IPS DF 4.7 (cell line): Measurements from ENCODE around the gene ERC2.

Source experiments
- DNase-seq: peaks from one replicate; pipeline ENCODE4 v3.0.0-alpha.2; 2013; ENCODE audit warnings: low spot score; ENCODE audit errors: extremely low read depth

The ERC2 gene

DNA sequence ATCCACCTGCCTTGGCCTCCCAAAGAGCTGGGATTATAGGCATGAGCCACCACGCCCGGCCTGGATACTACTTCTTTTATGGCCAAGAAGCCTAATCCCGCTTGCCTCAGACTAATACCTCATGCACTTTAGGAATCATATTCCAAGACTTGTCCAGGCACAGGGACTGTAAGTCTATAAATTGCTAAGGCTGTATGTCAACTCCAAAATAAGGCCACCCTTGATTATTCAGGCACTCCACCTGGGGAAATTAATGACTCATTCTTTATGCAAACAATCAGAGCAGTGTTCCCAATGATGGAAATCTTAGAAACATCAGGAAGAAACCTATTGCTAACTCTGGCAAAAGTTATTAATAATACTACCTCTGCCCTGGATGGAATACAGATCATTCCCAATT is 98.4 kb downstream of the ERC2 start:
- DNase-seq = no peak

DNA sequence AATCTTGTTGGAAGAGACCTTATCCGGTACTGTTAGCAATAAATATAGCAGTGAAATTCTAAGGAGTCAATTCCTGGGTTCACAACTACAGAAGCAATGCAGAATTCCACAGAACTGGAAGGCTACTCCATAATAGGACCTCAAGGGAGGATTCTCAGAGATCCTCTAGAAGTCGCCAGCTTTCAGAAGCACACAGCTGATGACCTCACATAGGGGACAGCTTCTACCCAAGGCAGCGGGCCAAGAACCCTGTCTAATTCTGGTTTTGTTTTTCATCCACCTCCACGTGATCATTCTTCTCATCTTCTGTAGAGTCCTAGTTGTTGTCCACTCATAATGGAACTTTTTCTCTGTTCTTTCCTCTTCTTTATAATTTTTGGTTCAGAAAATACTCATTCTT is 99.4 kb downstream of the ERC2 start:
- no peak for DNase-seq

DNA sequence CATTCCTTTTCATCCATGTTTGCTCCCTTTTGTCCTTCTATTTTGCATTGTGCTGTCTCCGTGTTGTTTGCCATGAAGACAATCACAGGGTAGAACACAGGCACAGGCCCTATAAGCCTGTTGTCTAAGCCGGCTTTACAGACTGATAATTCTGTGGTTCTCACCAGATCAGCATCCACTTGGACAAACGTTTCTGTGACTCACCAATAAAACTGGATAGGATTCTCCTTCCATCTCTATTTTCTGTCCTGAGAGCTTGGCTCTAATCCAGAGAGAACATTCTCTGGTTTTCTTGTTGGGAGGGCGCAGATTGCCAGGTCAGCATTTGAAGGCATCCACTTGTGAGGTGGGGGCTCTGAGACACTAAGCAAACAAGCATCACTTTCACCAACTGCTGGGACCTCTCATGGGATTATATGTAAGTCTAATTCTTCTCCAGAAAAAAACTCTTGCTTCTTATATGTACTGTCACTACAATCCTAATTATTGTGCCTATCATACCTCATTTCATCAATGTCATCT is 101.6 kb downstream of the ERC2 start:
- DNase-seq = no peak

DNA sequence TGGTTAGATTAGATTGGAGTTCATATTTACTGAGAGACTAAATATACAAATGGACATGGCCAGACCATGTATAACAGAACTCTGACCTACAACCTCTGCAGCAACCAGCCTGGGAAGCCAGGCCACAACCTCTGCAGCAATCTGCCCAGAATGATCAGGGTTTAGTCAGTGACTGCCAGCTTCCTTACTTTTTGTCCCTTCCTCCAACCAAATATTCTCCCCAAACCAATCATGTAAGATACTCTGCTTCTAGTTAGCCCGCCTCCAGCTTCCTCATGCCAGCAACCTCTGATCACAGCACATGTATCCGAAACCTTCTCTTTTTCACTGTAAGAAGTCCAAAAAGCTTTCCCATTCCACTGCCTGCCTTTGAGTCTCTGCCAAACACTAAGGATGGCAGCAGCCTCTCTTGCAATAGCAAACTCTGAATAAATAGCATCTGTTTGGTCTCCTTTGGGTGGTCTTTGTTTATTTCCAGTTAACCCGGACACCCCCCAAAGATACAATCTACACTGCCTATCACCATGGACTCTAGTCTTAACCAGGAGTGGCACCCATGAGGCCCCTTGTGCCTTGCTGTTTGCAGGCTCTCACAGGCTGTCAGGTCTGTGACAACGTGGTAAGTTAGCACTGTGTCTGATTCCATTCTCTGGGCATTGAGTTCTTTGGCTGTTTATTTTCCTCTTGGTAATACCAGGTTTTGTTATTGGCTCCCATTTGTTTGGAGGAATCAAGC is 102.2 kb downstream of the ERC2 start:
- DNase-seq = no peak

DNA sequence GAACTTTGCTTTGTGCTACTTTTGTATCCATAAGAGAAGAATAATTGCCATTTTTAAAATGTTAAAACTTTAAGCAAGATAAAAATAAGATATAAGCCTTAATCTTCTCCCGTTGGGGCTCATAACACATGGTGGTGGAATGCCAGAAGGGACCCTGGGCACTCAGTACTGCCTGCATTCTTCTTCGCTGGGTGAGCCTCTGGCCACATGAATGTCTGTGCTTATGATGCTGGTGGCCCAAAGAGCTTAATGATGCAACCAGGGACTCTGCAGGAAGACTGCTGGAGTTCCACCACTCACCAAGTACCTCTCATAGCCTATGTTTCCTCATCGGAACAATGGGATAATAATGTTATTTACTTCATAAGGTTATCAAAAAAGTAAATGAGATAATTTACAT is 103.6 kb downstream of the ERC2 start:
- DNase-seq = no peak

DNA sequence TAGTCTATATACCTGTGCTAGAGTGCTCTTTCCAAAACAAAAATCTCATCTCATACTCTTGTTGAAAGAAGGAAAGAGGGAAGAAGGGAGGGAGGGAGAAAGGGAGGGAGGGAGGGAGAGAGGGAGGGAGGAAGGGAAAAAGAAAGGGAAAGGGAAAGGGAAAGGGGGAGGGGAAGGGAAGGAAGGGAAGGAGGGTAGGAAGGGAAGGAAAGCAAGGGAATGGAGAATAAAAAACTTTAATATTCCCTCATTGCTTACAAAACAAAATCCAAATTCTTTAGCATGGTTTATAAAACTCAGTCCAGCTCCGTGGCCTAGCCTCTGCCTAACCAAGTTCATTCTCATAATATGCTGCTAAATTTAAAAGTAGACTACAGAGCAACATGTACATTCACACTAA is 104.5 kb downstream of the ERC2 start:
- no peak for DNase-seq

DNA sequence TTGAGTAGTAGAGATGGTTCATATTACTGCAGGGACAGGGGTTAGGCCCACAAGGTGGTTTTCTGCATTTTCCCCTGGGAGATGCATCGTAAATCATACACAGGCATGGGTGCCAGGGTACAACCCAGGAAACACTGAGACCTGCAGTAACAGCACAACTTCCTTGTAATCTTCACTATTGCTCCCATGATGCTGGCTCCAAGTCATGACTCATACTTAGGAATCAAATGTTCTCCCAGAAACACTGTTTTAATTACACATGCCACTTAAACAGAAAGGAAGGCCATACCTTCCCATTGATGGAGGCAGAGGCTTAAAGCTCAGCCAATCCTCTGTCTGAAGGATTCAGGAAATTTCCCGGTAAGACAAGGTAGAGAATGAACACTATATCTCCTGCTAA is 106.5 kb downstream of the ERC2 start:
- DNase-seq = no peak

DNA sequence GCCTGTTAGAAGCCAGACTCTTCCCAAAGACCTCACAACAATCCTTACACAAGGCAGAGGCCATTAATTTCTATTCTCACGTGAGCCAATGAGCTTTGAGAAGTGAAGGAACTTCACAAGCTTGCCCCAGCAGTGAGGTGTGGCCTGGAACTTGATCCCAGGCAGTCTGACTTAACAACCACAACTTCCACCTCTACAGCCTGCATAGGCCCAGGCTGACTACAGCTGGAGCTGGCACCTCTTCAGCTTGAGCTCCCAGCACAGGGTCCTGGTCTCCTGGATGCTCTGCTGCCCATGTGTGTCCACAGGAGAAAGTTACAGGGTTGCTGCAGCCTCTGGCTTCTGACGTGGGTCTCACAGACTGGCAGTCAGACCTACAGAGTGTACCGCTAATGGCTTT is 111.0 kb downstream of the ERC2 start:
- no peak for DNase-seq

DNA sequence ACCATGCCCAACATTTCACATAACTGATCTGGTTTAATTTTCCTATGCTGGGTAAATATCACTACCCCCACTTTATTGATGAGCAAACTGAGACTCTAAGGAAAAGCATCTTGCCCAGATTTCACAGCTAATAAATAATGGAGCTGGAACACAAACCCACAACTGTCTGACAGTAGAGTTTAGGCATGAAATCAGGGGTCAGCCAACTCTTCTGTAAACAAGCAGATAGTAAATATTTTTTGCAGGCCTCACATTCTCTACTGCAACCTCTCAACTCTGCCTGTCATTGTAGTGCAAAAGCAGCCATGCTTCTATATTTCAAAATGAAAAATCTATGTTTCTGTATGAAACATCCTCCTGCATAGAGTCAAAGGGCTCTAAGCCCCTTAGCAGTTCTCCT is 111.5 kb downstream of the ERC2 start:
- DNase-seq = no peak

DNA sequence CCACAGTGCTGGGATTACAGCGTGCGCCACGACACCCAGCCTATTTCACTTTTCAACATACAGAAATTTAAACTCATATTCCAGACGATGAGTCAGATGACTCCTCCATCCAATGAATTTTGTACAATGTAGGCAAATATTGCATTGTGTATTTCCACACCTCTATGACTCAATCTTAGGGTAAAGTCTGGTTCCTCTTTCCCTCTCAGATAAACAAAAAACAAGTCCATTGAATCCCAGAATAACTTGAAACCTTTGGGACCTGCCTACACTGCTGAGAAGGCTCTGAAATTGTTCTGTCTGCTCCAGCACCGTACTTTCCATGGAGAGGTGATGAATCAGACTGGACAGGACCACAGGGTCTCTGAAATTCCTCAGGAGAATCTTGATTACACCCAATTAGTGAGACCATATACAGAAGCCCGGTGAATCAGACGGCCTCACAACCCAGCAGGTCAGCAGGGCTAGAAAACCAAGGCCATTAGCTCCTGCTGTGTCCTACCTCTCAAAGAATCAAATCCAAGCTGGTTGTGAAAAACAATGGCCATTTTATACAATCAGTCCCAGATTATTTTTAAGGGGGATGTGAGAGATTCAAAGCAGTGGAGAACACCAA is 112.6 kb downstream of the ERC2 start:
- DNase-seq = no peak

DNA sequence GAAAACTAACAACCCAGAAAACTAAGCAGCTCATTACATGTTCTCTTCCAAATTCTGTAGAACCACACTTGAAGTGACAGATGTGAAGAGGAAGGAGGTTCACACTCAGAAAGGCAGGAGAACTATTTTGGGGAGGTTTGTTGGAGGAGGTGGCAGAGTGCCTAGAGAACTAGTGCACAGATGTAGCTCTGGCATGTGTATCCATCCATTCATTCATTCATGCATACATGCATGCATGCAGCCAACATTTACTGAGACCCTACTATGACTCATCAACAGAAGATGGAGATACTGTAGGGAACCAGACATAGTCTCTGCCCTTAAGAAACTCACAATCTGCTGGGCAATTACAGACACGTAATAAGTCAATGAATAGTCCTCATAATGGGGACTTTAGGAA is 116.7 kb downstream of the ERC2 start:
- no peak for DNase-seq

DNA sequence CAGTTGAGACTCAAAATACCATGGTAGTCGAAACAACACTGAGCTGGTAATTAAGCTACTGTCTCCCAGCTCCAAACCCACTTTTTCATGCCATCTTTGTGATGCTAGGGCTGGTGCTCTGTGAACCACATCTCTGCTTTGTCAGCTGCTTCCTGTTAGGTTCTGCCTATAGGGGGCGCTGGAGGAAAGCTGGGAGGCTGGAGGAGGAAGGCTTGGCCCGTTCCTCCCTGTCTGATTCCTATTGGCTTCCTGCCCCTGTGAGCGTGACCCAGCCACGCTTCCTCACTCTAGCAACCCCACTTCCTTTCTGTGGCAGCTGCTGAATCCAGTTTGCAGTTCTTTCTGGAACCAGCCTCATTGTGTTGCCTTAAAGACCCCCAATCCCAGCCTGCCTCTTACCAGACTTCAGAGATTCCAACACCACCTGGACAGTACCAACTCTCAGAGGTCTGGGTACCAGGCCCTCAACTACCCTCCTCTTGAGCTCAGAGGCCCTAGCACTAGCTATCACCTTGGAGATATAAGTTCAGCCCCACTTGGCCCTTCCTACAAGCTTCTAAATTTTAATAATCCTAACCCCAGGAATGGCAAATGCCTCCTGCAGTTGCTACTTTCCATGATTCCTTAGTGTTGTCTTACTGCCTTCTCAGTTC is 120.9 kb downstream of the ERC2 start:
- no peak for DNase-seq

DNA sequence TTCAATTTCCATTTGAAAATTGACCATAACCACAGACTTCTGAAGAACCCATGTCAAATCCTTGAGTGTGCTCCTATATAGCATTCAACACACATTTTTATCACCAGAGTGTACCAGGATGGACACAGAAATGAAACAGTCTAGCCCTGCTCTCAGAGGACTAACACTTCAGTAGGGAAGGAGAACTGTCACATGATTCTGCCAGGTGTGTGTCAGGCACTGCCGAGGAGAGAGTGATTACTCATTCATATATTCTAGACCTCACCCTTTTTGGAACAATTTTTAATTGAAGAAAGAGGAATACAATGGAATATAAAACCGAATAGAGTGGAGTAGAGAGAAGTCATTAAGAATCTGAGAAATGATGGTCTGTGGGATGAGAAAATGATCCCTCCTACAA is 125.8 kb downstream of the ERC2 start:
- no peak for DNase-seq

DNA sequence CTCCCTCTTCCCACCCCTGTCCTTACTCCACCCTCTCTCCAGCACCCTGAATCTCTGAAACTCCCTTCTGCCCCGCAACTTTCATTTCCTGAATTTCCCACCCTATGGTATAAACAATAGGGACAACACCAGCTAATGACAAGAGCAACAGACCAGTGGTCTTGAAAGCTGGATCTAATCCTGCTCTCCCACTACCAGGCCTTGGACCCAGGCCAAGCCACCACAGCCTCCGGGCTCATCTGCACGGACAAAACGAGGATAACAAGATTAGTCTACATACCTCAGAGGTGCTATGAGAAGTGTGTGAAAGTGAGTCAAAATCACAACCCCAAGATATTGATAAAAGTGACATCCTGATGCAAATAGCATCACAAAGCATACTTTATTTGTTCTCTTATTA is 128.6 kb downstream of the ERC2 start:
- DNase-seq = no peak

DNA sequence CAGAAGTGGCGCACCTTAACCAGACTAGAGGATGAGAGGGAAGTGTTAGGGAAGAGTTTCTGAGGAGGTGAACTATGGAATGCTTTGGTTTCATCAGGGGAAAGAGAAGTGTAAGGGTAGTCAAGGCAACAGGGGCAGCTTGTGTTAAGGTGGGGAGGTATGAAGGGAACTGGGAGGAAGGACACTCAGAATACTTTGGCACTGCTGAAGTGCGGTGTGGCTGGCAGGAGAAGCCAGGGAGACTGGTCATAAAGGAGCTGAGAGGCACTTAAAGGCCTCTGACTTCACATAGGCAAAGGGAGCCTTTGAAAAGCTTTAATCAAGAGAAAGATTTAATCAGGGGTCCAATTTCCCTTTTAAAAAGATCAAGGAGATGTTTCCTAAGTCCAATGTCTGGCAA is 129.0 kb downstream of the ERC2 start:
- no peak for DNase-seq

DNA sequence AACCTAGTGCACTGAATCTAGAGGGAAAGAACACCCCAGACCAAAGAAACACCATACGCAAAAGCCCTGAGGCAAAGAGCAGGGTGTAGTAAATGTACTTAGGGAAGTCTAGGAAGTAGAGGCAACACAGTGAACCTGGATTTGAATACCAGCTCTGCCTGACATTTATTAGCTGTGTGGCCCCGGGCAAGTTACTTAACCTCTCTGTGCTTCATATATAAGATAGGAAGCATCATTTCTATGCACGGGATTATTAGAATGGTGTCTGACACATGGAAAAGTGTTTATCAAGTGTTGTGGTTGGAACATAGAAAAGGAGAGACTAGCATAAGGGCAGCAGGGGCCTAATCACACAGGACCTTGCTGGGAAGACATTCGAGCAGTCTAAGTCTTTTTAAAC is 132.2 kb downstream of the ERC2 start:
- no peak for DNase-seq

DNA sequence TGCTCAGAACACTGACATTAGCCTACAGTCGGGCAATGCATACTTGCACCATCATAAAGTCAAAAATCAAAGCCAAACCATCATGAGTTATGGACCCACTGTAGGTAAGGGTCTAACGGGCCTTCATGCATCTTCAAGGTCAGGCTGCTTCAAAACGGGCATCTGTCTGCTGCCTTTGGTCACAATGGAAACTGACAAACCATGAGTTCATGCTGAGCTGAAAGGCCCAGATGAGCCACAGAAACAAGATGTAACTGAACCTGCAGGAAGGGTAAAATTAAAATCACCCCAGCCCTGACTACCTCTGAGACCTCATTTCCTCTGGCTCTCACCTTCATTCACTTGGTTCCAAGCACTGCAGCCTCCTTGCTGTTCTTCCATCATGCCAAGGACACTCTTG is 143.8 kb downstream of the ERC2 start:
- DNase-seq = no peak

DNA sequence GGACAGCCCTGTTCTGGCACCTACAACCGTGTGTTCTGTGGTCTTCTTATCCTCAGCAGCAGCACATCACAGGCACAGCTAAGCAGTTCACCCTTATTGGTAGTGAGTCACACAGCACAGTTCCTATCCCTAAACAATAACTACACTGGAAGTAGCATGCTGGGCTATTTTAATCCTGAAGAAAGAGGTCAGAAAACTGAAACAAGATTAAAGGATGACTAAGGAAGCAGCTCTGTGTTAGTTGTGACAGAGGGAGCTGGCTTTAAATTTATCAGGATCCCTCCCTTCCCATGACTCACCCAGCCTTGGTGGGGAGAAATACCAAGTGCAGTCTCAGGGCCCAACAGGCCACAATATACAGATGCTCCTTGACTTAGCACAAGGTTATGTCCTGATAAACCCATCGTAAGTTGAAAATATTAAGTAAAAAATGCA is 144.3 kb downstream of the ERC2 start:
- DNase-seq = no peak

DNA sequence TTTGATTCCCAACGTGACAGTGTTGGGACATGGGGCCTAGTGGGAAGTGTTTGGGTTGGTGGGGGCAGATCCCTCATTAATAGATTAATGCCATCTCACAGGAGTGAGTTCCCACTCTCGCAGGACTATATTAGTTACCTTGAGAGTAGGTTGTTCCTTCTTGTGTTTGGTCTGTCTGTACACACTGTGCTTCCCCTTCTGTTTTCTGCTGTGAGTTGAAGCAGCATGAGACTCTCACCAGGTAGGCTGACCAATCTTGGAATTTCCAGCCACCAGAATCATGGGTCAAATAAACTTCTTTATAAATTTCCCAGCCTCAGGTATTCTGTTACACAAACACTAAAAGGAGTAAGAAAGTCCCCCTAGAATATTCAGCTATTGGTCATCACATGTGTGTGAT is 145.4 kb downstream of the ERC2 start:
- DNase-seq = no peak

DNA sequence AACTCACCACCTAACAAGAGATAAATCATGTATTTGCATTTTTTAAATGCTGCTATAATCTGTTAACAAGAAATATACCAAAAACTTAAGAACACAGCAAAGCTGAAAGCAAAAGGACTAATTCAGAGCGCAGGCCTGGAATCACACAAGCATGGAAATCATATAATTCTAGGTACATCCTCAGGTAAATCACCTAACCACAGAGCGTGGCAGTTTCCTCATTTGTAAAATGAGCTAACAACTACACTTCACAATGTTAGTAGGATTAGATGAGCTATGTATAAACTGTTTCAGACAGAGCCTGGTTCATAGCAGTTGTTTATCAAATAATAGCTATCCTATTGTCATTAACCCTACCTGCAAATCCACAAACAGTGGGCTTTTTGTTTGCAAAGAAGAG is 146.4 kb downstream of the ERC2 start:
- DNase-seq = no peak

DNA sequence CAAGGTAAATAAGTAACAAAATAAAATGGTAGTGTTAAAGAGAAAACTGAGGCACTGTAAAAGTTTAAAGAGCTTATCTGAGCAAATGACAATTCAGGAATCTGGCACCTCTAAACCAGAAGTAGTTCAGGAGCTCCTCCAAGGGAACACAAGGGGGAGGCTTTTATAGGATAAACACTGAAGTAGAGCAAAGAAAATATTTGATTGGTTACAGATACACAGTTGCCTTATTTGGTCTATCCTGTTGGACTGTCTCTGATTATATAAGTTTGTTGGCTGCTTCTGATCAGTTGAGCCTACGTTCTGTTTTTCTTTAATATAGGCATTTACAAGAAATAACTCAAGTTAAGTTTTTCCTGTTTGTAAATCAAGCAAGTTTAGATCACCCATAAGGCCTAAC is 146.9 kb downstream of the ERC2 start:
- DNase-seq = no peak

DNA sequence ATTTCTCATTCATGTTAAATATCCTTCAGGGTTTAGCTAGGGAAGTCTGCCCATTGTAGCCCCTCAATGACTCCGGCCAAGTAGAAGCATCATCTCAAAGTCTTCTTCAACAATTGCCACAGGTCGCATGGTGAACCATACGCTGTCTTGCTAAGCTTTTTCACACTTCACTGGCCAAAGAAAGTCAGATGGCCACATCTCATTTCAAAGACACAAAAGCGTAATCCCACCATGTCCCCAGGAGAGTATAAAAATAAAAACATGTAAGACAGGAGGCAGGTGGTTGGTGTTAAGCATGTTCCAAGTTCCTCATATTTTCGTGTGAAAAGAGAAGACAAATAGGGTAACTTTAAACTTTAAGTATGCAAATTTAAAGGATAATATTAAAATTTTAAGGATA is 147.4 kb downstream of the ERC2 start:
- no peak for DNase-seq

DNA sequence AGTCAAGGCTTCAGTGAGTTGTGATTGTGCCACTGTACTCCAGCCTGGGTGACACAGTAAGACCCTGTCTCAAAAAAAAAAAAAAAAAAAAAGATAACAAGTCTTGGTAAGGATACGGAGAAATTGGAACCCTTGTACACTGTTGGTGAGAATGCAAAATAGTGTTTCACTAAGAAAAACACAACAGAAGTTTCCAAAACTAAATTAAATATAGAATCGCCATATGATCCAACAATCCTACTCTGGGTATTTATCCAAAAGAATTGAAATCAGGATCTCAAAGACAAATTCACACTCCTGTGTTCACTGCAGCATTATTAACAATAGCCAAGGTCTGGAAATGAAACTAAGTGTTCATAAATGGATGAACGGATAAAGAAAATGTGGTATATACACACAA is 149.4 kb downstream of the ERC2 start:
- DNase-seq = no peak
